Spleen (tissue), 11 donors: ENCODE measurements around the gene CCDC54. TPM values are rescaled to one million over a fixed set of nuclear protein-coding genes. Genes with fewer than 3 reads are reported as not detected.

Experiments used
- DNase-seq: peaks from one replicate; pipeline ENCODE4 v3.0.0-alpha.2; 2020
- H3K27ac ChIP-seq, 8 donors: fragments of 200-600 bp; sonication (generic) in 7 of 8; 1 replicate in 4 of 8; 2 replicates in 4 of 8; pipeline versions ENCODE4 v1.5.0 to v1.8.0; 2016 to 2021; ENCODE audit warnings: inconsistent platforms in 4 of 8, mild to moderate bottlenecking in 4 of 8, moderate library complexity in 1 of 8
- H3K27me3 ChIP-seq, 7 donors: fragments of 200-600 bp; sonication (generic) in 6 of 7; replicated peaks in 1 of 7; 1 replicate in 4 of 7; 2 replicates in 3 of 7; pipeline versions ENCODE4 v1.5.0 to v1.8.0; 2016 to 2021; ENCODE audit warnings: inconsistent platforms in 3 of 7, mild to moderate bottlenecking in 1 of 7
- H3K36me3 ChIP-seq, 6 donors: fragments of 200-600 bp; sonication (generic) in 5 of 6; 1 replicate in 4 of 6; 2 replicates in 2 of 6; pipeline versions ENCODE4 v1.5.0 to v1.8.0; 2016 to 2021; ENCODE audit warnings: inconsistent platforms in 2 of 6
- H3K4me1 ChIP-seq, 6 donors: fragments of 200-600 bp; sonication (generic) in 5 of 6; 1 replicate in 3 of 6; 2 replicates in 3 of 6; pipeline versions ENCODE4 v1.5.0 to v1.8.0; 2016 to 2021; ENCODE audit warnings: inconsistent platforms in 3 of 6
- H3K4me3 ChIP-seq, 8 donors: fragments of 200-600 bp; sonication (generic) in 7 of 8; 1 replicate in 4 of 8; 2 replicates in 4 of 8; pipeline versions ENCODE4 v1.5.0 to v1.8.0; 2016 to 2021; ENCODE audit warnings: inconsistent platforms in 4 of 8, mild to moderate bottlenecking in 4 of 8, moderate library complexity in 2 of 8
- H3K9me3 ChIP-seq, 8 donors: fragments of 200-600 bp; sonication (generic) in 7 of 8; 1 replicate in 4 of 8; 2 replicates in 4 of 8; pipeline versions ENCODE4 v1.5.0 to v1.8.0; 2016 to 2021; ENCODE audit warnings: inconsistent platforms in 4 of 8
- POLR2A ChIP-seq, 3 donors: fragments of 450-650 bp; IDR thresholded peaks; one replicate each; pipeline ENCODE4 v1.5.1; 2017; ENCODE audit warnings: antibody characterized with exemption in 3 of 3, mild to moderate bottlenecking in 1 of 3
- POLR2AphosphoS5 ChIP-seq, 3 donors: sonication (generic); formaldehyde crosslinking; IDR thresholded peaks; one replicate each; pipeline ENCODE4 v1.5.1; 2017; ENCODE audit warnings: antibody characterized with exemption in 3 of 3
- WGBS, 5 donors: extraction: QIAGEN DNeasy Blood & Tissue Kit in 3 of 5; methylation state at CpG; one replicate each; pipeline versions ENCODE4 v1.1.5 to v1.1.7; 2013 to 2018; 5-methylcytosine and 5-hydroxymethylcytosine counted together
- intact Hi-C: fragments of 100-400 bp; cut with DNase I; formaldehyde crosslinking; loops from one replicate; pipeline ENCODE4 v1.15.0; 2023; ENCODE audit warnings: low total_unique reads
- polyA plus RNA-seq, 3 donors: library from polyadenylated mRNA; stranded (reverse); fragments of 200-250 nt; gene quantifications; one replicate each; pipeline ENCODE4 v1.2.1, GENCODE V29; 2013
- total RNA-seq, 7 donors: library from RNA; depleted of rRNA in 3 of 7; stranded (reverse); fragments of >200 nt in 3 of 7; fragmentation: NEBNext Ultra II Directional in 4 of 7; extraction: Animal tissue kit (Norgen Biotek cat#: 25700) in 4 of 7; gene quantifications; one replicate each; pipeline versions ENCODE4 v1.1.0 to v1.2.1, GENCODE V29; 2016 to 2021
- TF ChIP-seq, protein P1 (sequence below), 11 experiments: fragments of 200-600 bp in 7 of 11; fragments of 450-650 bp in 4 of 11; sonication (generic) in 4 of 11; IDR thresholded peaks in 8 of 11; conservative IDR thresholded peaks in 3 of 11; 1 replicate in 7 of 11; 2 replicates in 4 of 11; pipeline versions ENCODE4 v1.4.0 to v1.8.0; 2016 to 2021; ENCODE audit warnings: antibody characterized with exemption in 11 of 11, inconsistent platforms in 4 of 11, mild to moderate bottlenecking in 1 of 11
- donor health status: healthy with polysubstance abuse.
- donor health status: DM: no; HTN: no; CAD: no; lungs with moderate emphysema.
- donor health status: DM: no; HTN: no; CAD: no.
- donor health status: Bipolar disorder and iron deficiency.
- donor health status: healthy.
- donor health status: DM: no; HTN: no; CAD: no.
- donor health status: DM: yes; HTN: yes; CAD: no.

The CCDC54 gene
- total and polyA plus RNA-seq, 10 donors, result not detected

DNA sequence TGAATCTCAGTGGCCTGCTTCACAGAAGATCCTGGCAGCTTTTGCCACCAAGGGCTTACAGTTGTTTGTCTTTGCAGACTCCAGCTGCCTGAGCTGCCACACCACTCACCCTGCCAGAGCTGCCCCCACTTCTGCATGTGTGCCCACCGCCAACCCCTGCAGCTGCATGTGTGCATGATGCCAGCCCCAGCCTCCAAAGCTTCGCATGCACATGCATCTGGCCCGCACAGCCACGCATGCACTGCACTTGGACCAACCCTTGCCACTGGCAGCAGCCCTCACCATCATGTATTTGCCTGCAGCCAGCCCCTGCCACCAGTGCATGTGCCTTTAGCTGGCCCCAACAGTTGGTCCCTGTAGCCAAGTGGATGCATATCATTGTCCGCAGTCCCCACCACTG, 31.3 kb downstream of the CCDC54 start:
- DNase-seq, result no peak
- H3K36me3 ChIP-seq, result no peaks in the 10 kb centered on the region
- no peak overlapping the region for H3K27ac ChIP-seq
- peaks cover 0 to 30% (median 26%) of the 10 kb centered on the region in 8 donors for H3K9me3 ChIP-seq
- H3K27me3 ChIP-seq, result no peaks in the 10 kb centered on the region
- H3K4me3 ChIP-seq, result no peak overlapping the region
- WGBS, 5 donors, result 96 to 100% (median 99%) methylated on average over 3 to 5 of the region's 5 CpGs
- intact Hi-C loops, result no loop called here
- TF ChIP-seq POLR2AphosphoS5 (IDR thresholded peaks at IDR 0.05), result no peak
- TF ChIP-seq, protein P1, sequence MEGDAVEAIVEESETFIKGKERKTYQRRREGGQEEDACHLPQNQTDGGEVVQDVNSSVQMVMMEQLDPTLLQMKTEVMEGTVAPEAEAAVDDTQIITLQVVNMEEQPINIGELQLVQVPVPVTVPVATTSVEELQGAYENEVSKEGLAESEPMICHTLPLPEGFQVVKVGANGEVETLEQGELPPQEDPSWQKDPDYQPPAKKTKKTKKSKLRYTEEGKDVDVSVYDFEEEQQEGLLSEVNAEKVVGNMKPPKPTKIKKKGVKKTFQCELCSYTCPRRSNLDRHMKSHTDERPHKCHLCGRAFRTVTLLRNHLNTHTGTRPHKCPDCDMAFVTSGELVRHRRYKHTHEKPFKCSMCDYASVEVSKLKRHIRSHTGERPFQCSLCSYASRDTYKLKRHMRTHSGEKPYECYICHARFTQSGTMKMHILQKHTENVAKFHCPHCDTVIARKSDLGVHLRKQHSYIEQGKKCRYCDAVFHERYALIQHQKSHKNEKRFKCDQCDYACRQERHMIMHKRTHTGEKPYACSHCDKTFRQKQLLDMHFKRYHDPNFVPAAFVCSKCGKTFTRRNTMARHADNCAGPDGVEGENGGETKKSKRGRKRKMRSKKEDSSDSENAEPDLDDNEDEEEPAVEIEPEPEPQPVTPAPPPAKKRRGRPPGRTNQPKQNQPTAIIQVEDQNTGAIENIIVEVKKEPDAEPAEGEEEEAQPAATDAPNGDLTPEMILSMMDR (IDR thresholded peaks at IDR 0.05 in 8 of 11, conservative IDR thresholded peaks at IDR 0.05 in 3 of 11), result no peak
- no peak for TF ChIP-seq POLR2A (IDR thresholded peaks at IDR 0.05)
- no peaks in the 10 kb centered on the region for H3K4me1 ChIP-seq

DNA sequence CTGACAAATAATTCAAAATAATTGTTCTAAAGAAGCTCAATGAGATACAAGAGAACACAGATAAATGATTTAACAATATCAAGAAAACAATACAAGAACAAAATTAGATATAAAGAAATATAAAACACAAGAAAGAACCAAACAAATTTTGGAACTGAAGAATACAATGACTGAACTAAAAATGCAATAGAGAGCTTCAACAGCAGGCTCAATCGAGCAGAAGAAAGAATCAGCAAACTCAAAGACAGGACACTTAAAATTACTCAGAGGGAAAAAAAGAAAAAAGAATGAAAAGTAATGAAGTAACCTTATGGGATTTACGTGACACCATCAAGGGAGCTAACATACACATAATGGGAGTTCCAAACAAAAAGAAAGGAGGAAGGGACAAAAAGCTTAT, 32.1 kb downstream of the CCDC54 start:
- H3K27me3 ChIP-seq, result no peaks in the 10 kb centered on the region
- TF ChIP-seq POLR2AphosphoS5 (IDR thresholded peaks at IDR 0.05), result no peak
- TF ChIP-seq, protein P1 (IDR thresholded peaks at IDR 0.05 in 8 of 11, conservative IDR thresholded peaks at IDR 0.05 in 3 of 11), result no peak
- TF ChIP-seq POLR2A (IDR thresholded peaks at IDR 0.05), result no peak
- H3K27ac ChIP-seq, result no peak overlapping the region
- DNase-seq, result no peak
- H3K4me1 ChIP-seq, result no peaks in the 10 kb centered on the region
- intact Hi-C loops, result no loop called here
- 83 to 93% (median 91%) methylated on average over 2 of the region's 2 CpGs for WGBS, 5 donors
- H3K9me3 ChIP-seq, result peaks cover 0 to 30% (median 26%) of the 10 kb centered on the region in 8 donors
- no peak overlapping the region for H3K4me3 ChIP-seq
- H3K36me3 ChIP-seq, result no peaks in the 10 kb centered on the region

DNA sequence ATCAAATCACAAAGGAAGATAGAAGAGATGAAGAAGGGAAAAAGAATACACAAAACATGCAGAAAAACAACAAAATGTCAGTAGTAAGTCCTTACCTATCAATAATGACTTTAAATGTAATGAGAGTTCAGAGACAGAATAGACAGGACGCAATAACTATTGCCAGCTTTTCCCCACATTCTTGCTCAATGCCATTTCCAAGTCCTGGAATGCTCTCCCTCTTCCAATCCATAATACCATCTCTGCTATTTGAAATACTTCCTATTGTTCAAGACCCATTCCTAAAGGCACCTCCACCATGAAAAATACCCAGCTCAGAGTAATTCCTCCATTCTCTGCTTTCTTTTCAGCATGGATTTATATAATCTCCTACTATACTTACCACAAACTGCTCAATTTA, 33.4 kb downstream of the CCDC54 start:
- no peak overlapping the region for H3K27ac ChIP-seq
- H3K36me3 ChIP-seq, result no peaks in the 10 kb centered on the region
- TF ChIP-seq POLR2AphosphoS5 (IDR thresholded peaks at IDR 0.05), result no peak
- TF ChIP-seq, protein P1 (IDR thresholded peaks at IDR 0.05 in 8 of 11, conservative IDR thresholded peaks at IDR 0.05 in 3 of 11), result no peak
- TF ChIP-seq POLR2A (IDR thresholded peaks at IDR 0.05), result no peak
- H3K9me3 ChIP-seq, result peaks cover 0 to 30% (median 26%) of the 10 kb centered on the region in 8 donors
- H3K4me1 ChIP-seq, result no peaks in the 10 kb centered on the region
- no peaks in the 10 kb centered on the region for H3K27me3 ChIP-seq
- no peak overlapping the region for H3K4me3 ChIP-seq
- DNase-seq, result no peak
- whole genome bisulfite sequencing, 5 donors, result 83 to 97% (median 91%) methylated on average over 1 of the region's 1 CpG
- intact Hi-C loops, result no loop called here

DNA sequence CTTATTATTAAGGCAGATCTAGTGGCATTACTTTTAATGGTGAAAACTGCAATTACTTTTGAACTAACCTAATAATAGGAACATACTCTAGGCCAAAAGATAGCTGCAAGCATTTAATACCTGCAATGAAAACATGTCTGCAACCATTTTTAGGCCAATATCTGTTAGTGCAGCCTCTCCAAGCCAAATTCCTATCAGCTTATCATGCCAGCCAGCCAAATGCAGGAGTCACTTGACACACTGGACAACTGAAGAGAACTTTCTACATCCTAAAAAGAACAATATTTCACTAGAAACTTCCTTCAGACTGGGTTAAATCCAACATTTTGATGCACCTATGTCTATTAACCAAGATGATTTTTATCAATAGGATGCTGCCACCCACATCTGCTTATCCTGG, 33.8 kb downstream of the CCDC54 start:
- Histone ChIP-seq H3K27ac (no peak overlapping the region), H3K9me3 (peaks cover 0 to 30% (median 26%) of the 10 kb centered on the region in 8 donors), H3K36me3 (no peaks in the 10 kb centered on the region), H3K27me3 (no peaks in the 10 kb centered on the region), H3K4me1 (no peaks in the 10 kb centered on the region), H3K4me3 (no peak overlapping the region)
- DNase-seq, result no peak
- intact Hi-C loops, result no loop called here
- no peak for TF ChIP-seq POLR2AphosphoS5 (IDR thresholded peaks at IDR 0.05)

DNA sequence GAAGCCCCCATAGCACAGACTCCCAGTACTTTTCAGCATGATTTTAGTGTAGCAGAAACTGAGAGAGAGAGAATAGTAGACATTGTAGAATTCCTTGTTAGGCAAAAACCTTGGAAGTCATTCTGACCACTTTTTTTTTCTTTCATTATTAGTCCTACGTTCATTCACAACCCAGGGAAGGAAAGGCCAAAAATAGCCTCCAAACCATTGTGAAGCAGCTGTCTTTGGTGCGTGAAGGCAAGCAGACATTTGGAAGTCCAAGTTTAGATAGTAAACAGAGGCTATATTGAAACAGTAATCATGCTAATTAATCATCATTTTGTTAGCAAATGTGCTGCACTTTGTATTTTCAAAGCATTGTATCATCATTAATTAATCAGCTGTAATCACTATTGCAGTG, 34.5 kb downstream of the CCDC54 start:
- TF ChIP-seq POLR2AphosphoS5 (IDR thresholded peaks at IDR 0.05), result no peak
- TF ChIP-seq, protein P1 (IDR thresholded peaks at IDR 0.05 in 8 of 11, conservative IDR thresholded peaks at IDR 0.05 in 3 of 11), result no peak
- no peak for TF ChIP-seq POLR2A (IDR thresholded peaks at IDR 0.05)
- no peak for DNase-seq
- H3K4me3 ChIP-seq, result no peak overlapping the region
- H3K27me3 ChIP-seq, result no peaks in the 10 kb centered on the region
- no peak overlapping the region for H3K27ac ChIP-seq
- intact Hi-C loops, result no loop called here
- no peaks in the 10 kb centered on the region for H3K36me3 ChIP-seq
- 56 to 77% (median 62%) methylated on average over 2 of the region's 2 CpGs for WGBS, 5 donors
- H3K4me1 ChIP-seq, result no peaks in the 10 kb centered on the region
- peaks cover 0 to 30% (median 26%) of the 10 kb centered on the region in 8 donors for H3K9me3 ChIP-seq
